Measurements from ENCODE around the gene SHLD2.
"Not testable (repeated sequence)": the region's sequence is repeated elsewhere in the genome, so short reads cannot be mapped to it uniquely, and the experiment has no call there.

SHLD2 gene

DNA sequence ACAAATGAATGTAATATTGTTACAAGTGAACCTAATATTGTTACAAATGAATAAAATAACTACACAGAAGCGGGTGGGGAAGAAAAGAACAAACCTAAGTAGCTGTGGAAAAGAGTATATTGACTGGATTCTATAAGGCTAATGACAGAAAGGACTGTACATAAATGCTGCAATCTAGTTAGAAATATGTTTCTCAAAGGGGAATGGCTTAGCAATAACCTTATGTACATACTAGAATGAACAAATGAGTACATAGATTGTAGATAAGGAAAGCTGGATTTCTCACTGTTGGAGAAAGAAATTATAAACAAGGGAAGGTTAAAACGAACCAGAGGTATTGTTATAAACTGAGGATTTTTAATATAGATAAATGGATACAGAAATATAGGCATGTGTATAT lies 68.4 kb downstream of the SHLD2 start:
- not testable (repeated sequence) for H3K27me3 ChIP-seq (ENCODE audit: control insufficient read depth in 3 of 3, insufficient read depth in 3 of 3, low read depth in 1 of 3, low read length in 3 of 3); H2BK5ac ChIP-seq (ENCODE audit: low read length); H3K4ac ChIP-seq (ENCODE audit: low read length); H4K8ac ChIP-seq (ENCODE audit: low read depth, low read length); H3K9me3 ChIP-seq (replicated peaks in 1 of 2; ENCODE audit: control insufficient read depth in 2 of 2, insufficient read depth in 1 of 2, low read depth in 1 of 2, low read length in 2 of 2); H3K27ac ChIP-seq (replicated peaks; ENCODE audit: low read length); H3K4me2 ChIP-seq (ENCODE audit: insufficient read depth, low read length, poor library complexity, severe bottlenecking); H3K79me1 ChIP-seq (ENCODE audit: low read depth, low read length); H3K18ac ChIP-seq (ENCODE audit: low read length); H3K4me1 ChIP-seq (ENCODE audit: control insufficient read depth in 2 of 2, insufficient read depth in 1 of 2, low read depth in 1 of 2, low read length in 2 of 2); H3K9ac ChIP-seq (ENCODE audit: low read depth, low read length, poor library complexity); H2BK15ac ChIP-seq (ENCODE audit: low read length); H2BK120ac ChIP-seq (ENCODE audit: low read depth, low read length); H2AFZ ChIP-seq (ENCODE audit: low read length); H2BK12ac ChIP-seq (ENCODE audit: low read length); H3K23ac ChIP-seq (ENCODE audit: low read depth, low read length, poor library complexity); H3K36me3 ChIP-seq (replicated peaks in 1 of 2; ENCODE audit: control insufficient read depth in 2 of 2, insufficient read depth in 2 of 2, low read length in 2 of 2); H4K91ac ChIP-seq (ENCODE audit: low read depth, low read length, poor library complexity); DNase-seq (ENCODE audit: low spot score); H2AK5ac ChIP-seq (ENCODE audit: low read depth, low read length); H3K4me3 ChIP-seq (ENCODE audit: low read length in 2 of 2); H3K14ac ChIP-seq (ENCODE audit: low read length)
- WGBS, 2 donors (ENCODE audit: extremely low coverage in 2 of 2, insufficient read length in 2 of 2, insufficient replicate concordance in 1 of 2) = no CpG with 5 or more reads among the region's 2 CpGs

DNA sequence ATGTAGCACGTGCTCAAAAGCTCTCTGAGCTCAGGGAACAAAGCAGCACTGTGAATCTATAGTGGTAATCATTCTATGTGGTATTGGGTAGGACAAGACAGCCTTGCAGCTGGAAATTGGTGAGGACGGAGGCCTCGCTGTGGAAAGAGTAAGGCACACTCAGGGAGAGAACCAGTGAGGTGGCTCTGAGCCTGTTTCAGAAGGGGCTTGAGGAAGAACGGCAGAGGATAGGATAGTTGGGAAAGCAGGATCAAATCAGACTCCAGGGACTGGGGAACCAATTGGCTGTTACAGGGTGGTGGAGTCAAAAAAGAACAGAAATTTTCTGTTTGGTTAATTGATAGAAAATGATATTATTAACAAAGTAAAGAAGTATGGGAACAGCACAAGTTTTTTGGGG lies 74.9 kb downstream of the SHLD2 start:
- not testable (repeated sequence) for H2AK5ac ChIP-seq (ENCODE audit: low read depth, low read length)

DNA sequence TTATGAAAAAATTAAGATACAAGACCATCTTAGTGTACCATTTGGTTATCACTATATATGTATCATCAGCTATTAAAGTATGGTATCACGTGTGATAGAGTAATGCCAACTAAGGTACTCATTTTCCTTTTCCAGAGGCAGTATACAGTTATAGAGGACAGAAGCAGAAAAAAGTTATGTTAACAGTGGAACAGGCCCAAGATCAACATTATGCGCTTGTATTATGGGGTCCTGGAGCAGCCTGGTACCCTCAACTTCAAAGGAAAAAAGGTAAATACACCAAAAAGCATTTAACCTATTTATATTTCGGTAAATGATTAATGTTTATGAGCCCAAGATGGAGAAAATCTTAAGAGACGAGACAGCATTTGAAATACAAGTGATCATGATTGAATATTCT lies 75.7 kb downstream of the SHLD2 start:
- not testable (repeated sequence) for H2BK120ac ChIP-seq (ENCODE audit: low read depth, low read length); H3K4ac ChIP-seq (ENCODE audit: low read length); H3K79me1 ChIP-seq (ENCODE audit: low read depth, low read length); H2AFZ ChIP-seq (ENCODE audit: low read length); H3K4me1 ChIP-seq (ENCODE audit: control insufficient read depth in 2 of 2, insufficient read depth in 1 of 2, low read depth in 1 of 2, low read length in 2 of 2); H4K91ac ChIP-seq (ENCODE audit: low read depth, low read length, poor library complexity); H3K23ac ChIP-seq (ENCODE audit: low read depth, low read length, poor library complexity); H3K4me2 ChIP-seq (ENCODE audit: insufficient read depth, low read length, poor library complexity, severe bottlenecking); H4K8ac ChIP-seq (ENCODE audit: low read depth, low read length); H3K9me3 ChIP-seq (replicated peaks in 1 of 2; ENCODE audit: control insufficient read depth in 2 of 2, insufficient read depth in 1 of 2, low read depth in 1 of 2, low read length in 2 of 2); H3K18ac ChIP-seq (ENCODE audit: low read length); H3K27ac ChIP-seq (replicated peaks; ENCODE audit: low read length); H3K27me3 ChIP-seq (ENCODE audit: control insufficient read depth in 3 of 3, insufficient read depth in 3 of 3, low read depth in 1 of 3, low read length in 3 of 3); H2BK5ac ChIP-seq (ENCODE audit: low read length); H2BK12ac ChIP-seq (ENCODE audit: low read length); DNase-seq (ENCODE audit: low spot score); H3K36me3 ChIP-seq (replicated peaks in 1 of 2; ENCODE audit: control insufficient read depth in 2 of 2, insufficient read depth in 2 of 2, low read length in 2 of 2); H2AK5ac ChIP-seq (ENCODE audit: low read depth, low read length); H3K14ac ChIP-seq (ENCODE audit: low read length); H3K9ac ChIP-seq (ENCODE audit: low read depth, low read length, poor library complexity); H3K4me3 ChIP-seq (ENCODE audit: low read length in 2 of 2); H2BK15ac ChIP-seq (ENCODE audit: low read length)
- no CpG with 5 or more reads among the region's 4 CpGs for WGBS, 2 donors (ENCODE audit: extremely low coverage in 2 of 2, insufficient read length in 2 of 2, insufficient replicate concordance in 1 of 2)

More for the DNA sequence above, 74.9 kb downstream of the SHLD2 start:
- not testable (repeated sequence) for H3K23ac ChIP-seq (ENCODE audit: low read depth, low read length, poor library complexity); H3K27ac ChIP-seq (replicated peaks; ENCODE audit: low read length); H3K79me1 ChIP-seq (ENCODE audit: low read depth, low read length); H3K18ac ChIP-seq (ENCODE audit: low read length); H3K4me1 ChIP-seq (ENCODE audit: control insufficient read depth in 2 of 2, insufficient read depth in 1 of 2, low read depth in 1 of 2, low read length in 2 of 2); H4K8ac ChIP-seq (ENCODE audit: low read depth, low read length); H3K14ac ChIP-seq (ENCODE audit: low read length); H3K27me3 ChIP-seq (ENCODE audit: control insufficient read depth in 3 of 3, insufficient read depth in 3 of 3, low read depth in 1 of 3, low read length in 3 of 3); H3K4ac ChIP-seq (ENCODE audit: low read length); H3K9ac ChIP-seq (ENCODE audit: low read depth, low read length, poor library complexity); H3K9me3 ChIP-seq (replicated peaks in 1 of 2; ENCODE audit: control insufficient read depth in 2 of 2, insufficient read depth in 1 of 2, low read depth in 1 of 2, low read length in 2 of 2); H2BK120ac ChIP-seq (ENCODE audit: low read depth, low read length); H2AFZ ChIP-seq (ENCODE audit: low read length); H3K4me3 ChIP-seq (ENCODE audit: low read length in 2 of 2); H4K91ac ChIP-seq (ENCODE audit: low read depth, low read length, poor library complexity); H2BK15ac ChIP-seq (ENCODE audit: low read length); H2BK12ac ChIP-seq (ENCODE audit: low read length); H2BK5ac ChIP-seq (ENCODE audit: low read length); H3K4me2 ChIP-seq (ENCODE audit: insufficient read depth, low read length, poor library complexity, severe bottlenecking); DNase-seq (ENCODE audit: low spot score); H3K36me3 ChIP-seq (replicated peaks in 1 of 2; ENCODE audit: control insufficient read depth in 2 of 2, insufficient read depth in 2 of 2, low read length in 2 of 2)
- no CpG with 5 or more reads among the region's 4 CpGs for WGBS, 2 donors (ENCODE audit: extremely low coverage in 2 of 2, insufficient read length in 2 of 2, insufficient replicate concordance in 1 of 2)

DNA sequence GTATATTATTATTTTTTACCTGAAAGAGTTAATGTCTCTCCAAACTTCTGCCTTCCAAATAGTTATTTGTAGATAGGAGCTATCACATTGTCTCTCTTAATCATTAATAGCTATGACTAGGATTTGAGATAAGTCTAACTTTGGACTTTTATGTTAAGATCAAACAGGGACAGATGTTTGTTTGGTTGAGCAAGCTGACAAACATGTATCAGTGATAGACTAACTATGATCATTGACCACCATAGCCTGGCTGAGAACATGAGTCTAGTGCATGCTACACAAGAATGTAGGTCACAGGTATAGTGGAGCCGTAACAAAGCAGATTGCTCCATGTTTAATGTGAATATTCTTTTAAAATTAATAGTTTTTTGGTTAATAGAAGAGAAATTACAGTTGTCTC lies 76.7 kb downstream of the SHLD2 start:
- H2AK5ac ChIP-seq (ENCODE audit: low read depth, low read length); H3K4me1 ChIP-seq (ENCODE audit: control insufficient read depth in 2 of 2, insufficient read depth in 1 of 2, low read depth in 1 of 2, low read length in 2 of 2); H3K79me1 ChIP-seq (ENCODE audit: low read depth, low read length); H3K27ac ChIP-seq (replicated peaks; ENCODE audit: low read length); DNase-seq (ENCODE audit: low spot score); H3K27me3 ChIP-seq (ENCODE audit: control insufficient read depth in 3 of 3, insufficient read depth in 3 of 3, low read depth in 1 of 3, low read length in 3 of 3); H4K8ac ChIP-seq (ENCODE audit: low read depth, low read length); H2BK12ac ChIP-seq (ENCODE audit: low read length); H3K9me3 ChIP-seq (replicated peaks in 1 of 2; ENCODE audit: control insufficient read depth in 2 of 2, insufficient read depth in 1 of 2, low read depth in 1 of 2, low read length in 2 of 2); H3K14ac ChIP-seq (ENCODE audit: low read length); H3K4me2 ChIP-seq (ENCODE audit: insufficient read depth, low read length, poor library complexity, severe bottlenecking); H3K9ac ChIP-seq (ENCODE audit: low read depth, low read length, poor library complexity); H3K4me3 ChIP-seq (ENCODE audit: low read length in 2 of 2); H2BK5ac ChIP-seq (ENCODE audit: low read length); H4K91ac ChIP-seq (ENCODE audit: low read depth, low read length, poor library complexity); H3K36me3 ChIP-seq (replicated peaks in 1 of 2; ENCODE audit: control insufficient read depth in 2 of 2, insufficient read depth in 2 of 2, low read length in 2 of 2); H2BK15ac ChIP-seq (ENCODE audit: low read length); H3K23ac ChIP-seq (ENCODE audit: low read depth, low read length, poor library complexity); H2AFZ ChIP-seq (ENCODE audit: low read length); H3K4ac ChIP-seq (ENCODE audit: low read length); H2BK120ac ChIP-seq (ENCODE audit: low read depth, low read length); H3K18ac ChIP-seq (ENCODE audit: low read length): not testable (repeated sequence)
- no CpG with 5 or more reads among the region's 1 CpG for WGBS, 2 donors (ENCODE audit: extremely low coverage in 2 of 2, insufficient read length in 2 of 2, insufficient replicate concordance in 1 of 2)

All from neuronal stem cell (in vitro differentiated cells).